ENCODE data around the gene CRELD2. TPM values are rescaled to one million over a fixed set of nuclear protein-coding genes. Genes with fewer than 3 reads are reported as not detected.

Gene CRELD2
- total RNA-seq, 1 donor from 2014 or later: 73.9 TPM

GRCh38 chr22:49887064-49887451 is 31.4 kb upstream of the CRELD2 start:
- intact Hi-C loops (cut with micrococcal nuclease): no loop called here

- intact Hi-C loops (cut with micrococcal nuclease): no loop called here
Observed at GRCh38 chr22:49887702-49888101, 30.7 kb upstream of the CRELD2 start.

GRCh38 chr22:49889071-49889470 is 29.4 kb upstream of the CRELD2 start:
- intact Hi-C loops (cut with micrococcal nuclease): no loop called here

GRCh38 chr22:49892226-49892899 is 26.1 kb upstream of the CRELD2 start:
- intact Hi-C loops (cut with micrococcal nuclease): no loop called here

- intact Hi-C loops (cut with micrococcal nuclease): no loop called here
Observed at GRCh38 chr22:49893025-49893424, 25.4 kb upstream of the CRELD2 start.

GRCh38 chr22:49894322-49895054 is 23.9 kb upstream of the CRELD2 start:
- intact Hi-C loops (cut with micrococcal nuclease): no loop called here

GRCh38 chr22:49896201-49896600 is 22.2 kb upstream of the CRELD2 start:
- intact Hi-C loops (cut with micrococcal nuclease): no loop called here

GRCh38 chr22:49897015-49897684 is 21.3 kb upstream of the CRELD2 start:
- intact Hi-C loops (cut with micrococcal nuclease): no loop called here

GRCh38 chr22:49899530-49899929 is 18.9 kb upstream of the CRELD2 start:
- intact Hi-C loops (cut with micrococcal nuclease): no loop called here

GRCh38 chr22:49900441-49901230 is 17.8 kb upstream of the CRELD2 start:
- intact Hi-C loops (cut with micrococcal nuclease): no loop called here

- intact Hi-C loops (cut with micrococcal nuclease): no loop called here
Observed at GRCh38 chr22:49901457-49901856, 17.0 kb upstream of the CRELD2 start.

GRCh38 chr22:49903322-49904039 is 15.0 kb upstream of the CRELD2 start:
- intact Hi-C loops (cut with micrococcal nuclease): no loop called here

GRCh38 chr22:49904040-49904369 is 14.4 kb upstream of the CRELD2 start:
- intact Hi-C loops (cut with micrococcal nuclease): no loop called here

- intact Hi-C loops (cut with micrococcal nuclease): no loop called here
Observed at GRCh38 chr22:49905465-49905864, 13.0 kb upstream of the CRELD2 start.

GRCh38 chr22:49906071-49906798 is 12.2 kb upstream of the CRELD2 start:
- intact Hi-C loops (cut with micrococcal nuclease): no loop called here

GRCh38 chr22:49906799-49907290 is 11.6 kb upstream of the CRELD2 start:
- intact Hi-C loops (cut with micrococcal nuclease): no loop called here

- intact Hi-C loops (cut with micrococcal nuclease): no loop called here
Observed at GRCh38 chr22:49907807-49908206, 10.6 kb upstream of the CRELD2 start.

GRCh38 chr22:49909476-49910205 is 8.8 kb upstream of the CRELD2 start:
- intact Hi-C loops (cut with micrococcal nuclease): no loop called here
